NK-92 treated with Interleukin-12 subunit alpha and Interleukin-12 subunit beta, amount 100 ng/mL, for 24 hours (cell line): ENCODE data around the gene SFXN1.

Experiments
- DNase-seq: peaks from one replicate; lab custom pipeline; 2025; lab: John Stamatoyannopoulos, UW

The SFXN1 gene

DNA sequence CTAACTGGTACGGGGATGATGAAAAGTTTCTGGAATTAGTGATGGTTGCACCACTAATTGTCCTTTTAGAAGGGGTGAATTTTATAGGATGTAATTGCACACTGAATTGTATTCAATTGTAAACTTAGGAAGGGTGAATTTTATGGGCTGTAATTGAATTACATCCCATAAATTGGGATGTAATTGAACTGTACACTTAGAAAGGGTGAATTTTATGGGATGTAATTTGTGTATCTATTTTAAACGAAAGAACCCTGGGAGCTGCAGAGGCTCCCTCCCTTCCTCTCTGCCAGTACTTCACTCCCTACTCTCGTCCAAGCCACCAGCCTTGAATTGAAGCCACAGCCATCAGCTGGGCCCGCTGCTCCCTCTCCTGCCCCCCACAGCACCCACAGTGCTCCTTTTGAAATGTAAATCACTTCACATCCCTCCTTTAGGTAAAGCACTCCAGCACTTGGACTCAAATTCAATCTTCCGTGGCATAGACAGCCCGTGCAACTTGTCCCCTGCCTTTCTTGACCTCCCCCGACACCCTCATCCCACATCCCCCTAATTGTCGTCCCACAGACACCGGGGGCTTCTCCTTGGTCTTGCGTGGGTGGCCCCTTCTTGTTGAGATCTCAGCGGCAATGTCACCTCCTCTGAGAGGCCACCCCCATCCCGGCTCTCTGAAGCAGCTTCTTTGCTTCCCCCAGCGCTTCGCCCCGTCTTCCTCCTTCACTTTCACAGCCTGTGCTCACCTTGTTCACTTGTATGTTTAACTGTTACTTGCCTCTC, 95.3 kb downstream of the SFXN1 start:
- DNase-seq: no peak

DNA sequence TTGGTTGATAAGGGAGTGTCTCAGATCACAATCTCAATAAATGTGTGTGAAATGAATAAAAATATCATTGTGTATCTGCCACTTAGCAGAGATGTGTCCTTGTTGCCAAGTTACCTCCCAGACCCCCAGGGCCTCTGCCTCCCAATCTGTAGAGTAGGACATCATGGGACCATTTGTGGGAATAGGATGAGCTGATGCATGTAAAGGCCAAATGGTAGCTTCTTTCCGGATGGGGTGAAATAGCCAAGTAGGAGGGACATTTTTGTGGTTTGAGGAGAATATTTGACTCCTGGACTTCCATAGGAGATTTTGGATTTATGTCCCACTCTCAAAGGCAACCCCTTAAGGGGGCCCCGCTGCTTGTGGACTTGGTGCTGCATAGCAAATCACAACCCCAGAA, 96.9 kb downstream of the SFXN1 start:
- no peak for DNase-seq

DNA sequence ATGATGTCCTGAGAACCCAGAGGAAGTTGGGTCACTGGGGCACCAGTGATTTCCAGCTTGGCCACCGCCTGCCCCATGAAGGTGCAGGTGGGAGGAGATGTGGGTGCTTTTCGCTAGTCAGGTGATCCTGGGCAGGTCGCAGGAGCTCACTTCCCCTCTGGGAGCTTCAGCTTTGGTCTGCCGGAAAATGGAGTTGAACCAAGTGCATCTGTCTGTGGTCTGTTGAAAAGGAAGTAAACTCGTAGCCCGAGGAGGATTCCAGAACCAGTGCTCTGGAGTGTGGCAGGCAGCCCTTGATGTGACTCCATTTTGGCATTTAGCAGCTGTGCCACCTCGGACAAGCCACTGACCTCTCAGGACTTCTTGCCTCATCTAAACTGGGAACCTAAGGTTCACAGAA, 97.7 kb downstream of the SFXN1 start:
- DNase-seq: no peak

DNA sequence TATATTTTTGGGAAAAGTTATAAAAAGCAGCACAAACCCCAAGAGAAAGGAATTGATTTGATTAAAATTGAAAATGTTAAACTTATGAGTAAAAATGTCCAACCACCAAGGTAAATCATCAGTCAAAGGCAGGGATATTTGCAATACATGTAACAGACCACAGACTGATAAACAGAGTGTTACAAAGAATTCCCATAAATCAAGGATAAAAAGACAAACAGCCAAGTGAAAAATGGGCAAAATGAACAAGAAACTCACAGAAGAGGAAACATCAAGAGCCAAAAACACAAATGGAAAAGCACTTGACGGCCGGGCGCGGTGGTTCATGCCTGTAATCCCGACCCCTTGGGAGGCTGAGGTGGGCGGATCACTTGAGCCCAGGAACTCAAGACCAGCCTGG, 98.2 kb downstream of the SFXN1 start:
- DNase-seq: no peak
